Measurements from ENCODE around the gene SLC43A1.

The SLC43A1 gene

GRCh38 chr11:57529012-57529411 is 13.5 kb upstream of the SLC43A1 start:
- TF ChIP-seq CTCF (IDR thresholded peaks at IDR 0.05; ENCODE audit: insufficient read depth, missing control alignments), result no peak
- FAIRE-seq (no peak), DNase-seq (ENCODE audit: insufficient read length, low spot score) (no peak)

GRCh38 chr11:57527056-57527631 is 11.6 kb upstream of the SLC43A1 start:
- no peak for FAIRE-seq
- DNase-seq (ENCODE audit: insufficient read length, low spot score), result no peak
- peak; percentile 95 for TF ChIP-seq CTCF (IDR thresholded peaks at IDR 0.05; ENCODE audit: insufficient read depth, missing control alignments)

GRCh38 chr11:57523419-57523818 is 7.9 kb upstream of the SLC43A1 start:
- no peak for TF ChIP-seq CTCF (IDR thresholded peaks at IDR 0.05; ENCODE audit: insufficient read depth, missing control alignments)
- no peak for FAIRE-seq

GRCh38 chr11:57521116-57521515 is 5.6 kb upstream of the SLC43A1 start:
- TF ChIP-seq CTCF (IDR thresholded peaks at IDR 0.05; ENCODE audit: insufficient read depth, missing control alignments), result no peak
- DNase-seq (ENCODE audit: insufficient read length, low spot score) (no peak), FAIRE-seq (no peak)

More at GRCh38 chr11:57523419-57523818, 7.9 kb upstream of the SLC43A1 start:
- no peak for DNase-seq (ENCODE audit: insufficient read length, low spot score)

GRCh38 chr11:57516061-57516443 is 550 bp upstream of the SLC43A1 start:
- FAIRE-seq, result no peak
- no peak for TF ChIP-seq CTCF (IDR thresholded peaks at IDR 0.05; ENCODE audit: insufficient read depth, missing control alignments)

GRCh38 chr11:57514538-57515331 is 767 bp downstream of the SLC43A1 start:
- DNase-seq (ENCODE audit: insufficient read length, low spot score) (no peak), FAIRE-seq (no peak)
- TF ChIP-seq CTCF (IDR thresholded peaks at IDR 0.05; ENCODE audit: insufficient read depth, missing control alignments), result no peak

More at GRCh38 chr11:57516061-57516443, 550 bp upstream of the SLC43A1 start:
- no peak for DNase-seq (ENCODE audit: insufficient read length, low spot score)

Data from D721Med (cell line).